ENCODE measurements around the gene RASA3.

DNA sequence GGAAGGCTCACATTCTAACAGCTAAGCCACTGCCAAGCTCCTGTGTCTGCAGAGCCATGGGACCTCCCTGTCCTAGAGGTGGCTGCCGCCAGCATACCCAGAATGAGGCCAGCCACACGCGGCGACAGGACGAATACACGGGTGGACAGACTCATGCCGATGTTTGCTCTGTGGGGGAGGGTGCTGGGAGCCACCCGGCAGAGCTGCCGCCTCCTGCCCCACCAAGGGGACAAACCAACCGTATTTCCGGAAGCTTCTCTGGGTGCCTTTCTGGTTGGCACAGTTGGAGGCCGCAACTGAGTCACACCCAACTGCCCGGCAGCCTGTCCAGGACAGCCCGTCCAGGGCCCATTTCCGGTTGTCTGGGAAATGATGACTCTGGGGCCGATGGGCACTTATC lies 178.9 kb downstream of the RASA3 start:
- TF ChIP-seq CTCF (IDR thresholded peaks at IDR 0.05) = no peak
- TF ChIP-seq POLR2A (IDR thresholded peaks at IDR 0.05) = no peak

All from right lobe of liver (tissue), 4 donors.